HepG2 (cell line): ENCODE data around the gene CHID1. TPM values are rescaled to one million over a fixed set of nuclear protein-coding genes. Genes with fewer than 3 reads are reported as not detected.

ENCODE experiments used
- FOSL2 ChIP-seq: sonication (generic); formaldehyde crosslinking; IDR thresholded peaks from 2 replicates; pipeline ENCODE4 v1.4.0; 2020; ENCODE audit warnings: missing genetic modification reagents
- HOMEZ ChIP-seq: IDR thresholded peaks from 2 replicates; pipeline ENCODE4 v1.6.1; 2016; ENCODE audit warnings: low read depth
- MED13 ChIP-seq: sonication (generic); formaldehyde crosslinking; IDR thresholded peaks from 2 replicates; pipeline ENCODE4 v1.5.0; 2020; ENCODE audit warnings: missing genetic modification reagents
- NFIC ChIP-seq: IDR thresholded peaks from 2 replicates; pipeline ENCODE4 v1.6.1; 2012; ENCODE audit warnings: mild to moderate bottlenecking, low read length, inconsistent platforms
- SMAD9 ChIP-seq: sonication (generic); formaldehyde crosslinking; IDR thresholded peaks from 2 replicates; pipeline ENCODE4 v1.5.1; 2020; ENCODE audit warnings: mild to moderate bottlenecking, missing genetic modification reagents
- SNAPC4 ChIP-seq: sonication (generic); formaldehyde crosslinking; IDR thresholded peaks from 2 replicates; pipeline ENCODE4 v1.4.0; 2020; ENCODE audit warnings: mild to moderate bottlenecking, missing genetic modification reagents
- STAG1 ChIP-seq: sonication (generic); formaldehyde crosslinking; IDR thresholded peaks from 2 replicates; pipeline ENCODE4 v1.4.0; 2020; ENCODE audit warnings: missing genetic modification reagents
- TBP ChIP-seq: sonication (generic); formaldehyde crosslinking; IDR thresholded peaks from 2 replicates; pipeline ENCODE4 v1.5.0; 2020; ENCODE audit warnings: missing genetic modification reagents
- ZBTB34 ChIP-seq: sonication (generic); formaldehyde crosslinking; IDR thresholded peaks from 2 replicates; pipeline ENCODE4 v1.8.0; 2022; ENCODE audit warnings: mild to moderate bottlenecking, missing genetic modification reagents
- ZFP41 ChIP-seq: sonication (generic); formaldehyde crosslinking; IDR thresholded peaks from 2 replicates; pipeline ENCODE4 v1.4.0; 2020; ENCODE audit warnings: mild to moderate bottlenecking, missing genetic modification reagents, borderline replicate concordance
- ZFP62 ChIP-seq: sonication (generic); formaldehyde crosslinking; IDR thresholded peaks from 2 replicates; pipeline ENCODE4 v1.4.0; 2020; ENCODE audit warnings: missing genetic modification reagents
- ZGPAT ChIP-seq: IDR thresholded peaks from 2 replicates; pipeline ENCODE4 v1.6.1; 2016; ENCODE audit warnings: mild to moderate bottlenecking
- ZNF230 ChIP-seq: sonication (generic); formaldehyde crosslinking; IDR thresholded peaks from 2 replicates; pipeline ENCODE4 v1.4.0; 2020; ENCODE audit warnings: mild to moderate bottlenecking, missing genetic modification reagents
- ZNF234 ChIP-seq: sonication (generic); formaldehyde crosslinking; conservative IDR thresholded peaks from 2 replicates; pipeline ENCODE4 v1.5.1; 2020; ENCODE audit warnings: mild to moderate bottlenecking, missing genetic modification reagents
- ZNF281 ChIP-seq: sonication (generic); formaldehyde crosslinking; IDR thresholded peaks from 2 replicates; pipeline ENCODE4 v1.4.0; 2020; ENCODE audit warnings: missing genetic modification reagents, borderline replicate concordance
- ZNF503 ChIP-seq: sonication (generic); formaldehyde crosslinking; IDR thresholded peaks from 2 replicates; pipeline ENCODE4 v1.4.0; 2020; ENCODE audit warnings: missing genetic modification reagents
- ZNF644 ChIP-seq: IDR thresholded peaks from 2 replicates; pipeline ENCODE4 v1.6.1; 2016; ENCODE audit warnings: low read depth
- polyA plus RNA-seq, 8 experiments: library from polyadenylated mRNA; depleted of rRNA in 3 of 8; stranded (reverse) in 7 of 8; unstranded in 1 of 8; fragments of >200 nt; fragmentation: Illumina TruSeq in 4 of 8; extraction: Trizol in 4 of 8; gene quantifications; 2 replicates each; pipeline versions ENCODE4 v1.2.1 to v1.2.3, GENCODE V29; 2011 to 2016; ENCODE audit warnings: low read depth in 4 of 8, missing spikeins in 1 of 8, mixed read lengths in 1 of 8; ENCODE audit not compliant: insufficient read depth in 1 of 8
- total RNA-seq, 5 experiments: library from RNA; depleted of rRNA; stranded (reverse); fragments of >200 nt; fragmentation: Illumina TruSeq; extraction: Trizol; gene quantifications; 2 replicates each; pipeline ENCODE4 v1.2.3, GENCODE V29; 2016; ENCODE audit warnings: low read depth in 1 of 5

Gene CHID1
- total and polyA plus RNA-seq, 2 of the 13 experiments (the other 11 are each of a cell fraction or from before 2014, with no cell fraction given), result 65.1 to 93.6 TPM

- TF ChIP-seq ZNF644 (CRISPR knock-in tag), result no peak
- TF ChIP-seq ZNF281 (CRISPR knock-in tag), result no peak
- no peak for TF ChIP-seq ZBTB34 (CRISPR knock-in tag)
- peak; percentile 72 for TF ChIP-seq FOSL2
- no peak for TF ChIP-seq HOMEZ (CRISPR knock-in tag)
- TF ChIP-seq SMAD9 (CRISPR knock-in tag), result no peak
- TF ChIP-seq ZFP62 (CRISPR knock-in tag), result no peak
- TF ChIP-seq ZNF503 (CRISPR knock-in tag), result no peak
- no peak for TF ChIP-seq NFIC
- no peak for TF ChIP-seq ZGPAT (CRISPR knock-in tag)
- no peak for TF ChIP-seq SNAPC4 (CRISPR knock-in tag)
- no peak for TF ChIP-seq ZNF230
- no peak for TF ChIP-seq MED13 (CRISPR knock-in tag)
- TF ChIP-seq STAG1, result peak; percentile 30
- no peak for TF ChIP-seq ZNF234 (CRISPR knock-in tag)
- no peak for TF ChIP-seq TBP (CRISPR knock-in tag)
- TF ChIP-seq ZFP41 (CRISPR knock-in tag), result no peak
Measured at GRCh38 chr11:937841-938261, 27.2 kb upstream of the CHID1 start (continued).
